GM19240 (cell line): ENCODE data around the gene ABR.
"Not testable (repeated sequence)": the region's sequence is repeated elsewhere in the genome, so short reads cannot be mapped to it uniquely, and the experiment has no call there.

Experiments
- DNase-seq: peaks from one replicate; pipeline ENCODE4 v3.0.0; 2011; ENCODE audit warnings: low spot score; ENCODE audit not compliant: insufficient read length

The ABR gene

GRCh38 chr17:995324-995723 is 184.5 kb downstream of the ABR start:
- not testable (repeated sequence) for DNase-seq

GRCh38 chr17:992933-993332 is 186.8 kb downstream of the ABR start:
- DNase-seq = no peak

GRCh38 chr17:988561-988960 is 191.2 kb downstream of the ABR start:
- DNase-seq = no peak

GRCh38 chr17:987931-988330 is 191.8 kb downstream of the ABR start:
- no peak for DNase-seq

- DNase-seq = no peak
Observed at GRCh38 chr17:986322-986929, 193.4 kb downstream of the ABR start.

GRCh38 chr17:983921-984320 is 195.9 kb downstream of the ABR start:
- DNase-seq = no peak

- DNase-seq = no peak
Observed at GRCh38 chr17:981292-981658, 198.5 kb downstream of the ABR start.

GRCh38 chr17:980406-981291 is 199.1 kb downstream of the ABR start:
- DNase-seq = peak; percentile 66

GRCh38 chr17:979539-980405 is 200.0 kb downstream of the ABR start, which contains the start of gene NXN:
NXN (minus strand) TSS chr17:979776.
- peak; percentile 91 for DNase-seq

- DNase-seq = no peak
Observed at GRCh38 chr17:979212-979538, 200.6 kb downstream of the ABR start.

- no peak for DNase-seq
Observed at GRCh38 chr17:978103-979093, 201.4 kb downstream of the ABR start.

- no peak for DNase-seq
Observed at GRCh38 chr17:977166-977565, 202.6 kb downstream of the ABR start.

GRCh38 chr17:976312-976711 is 203.5 kb downstream of the ABR start:
- DNase-seq = no peak

- DNase-seq = no peak
Observed at GRCh38 chr17:975371-975915, 204.3 kb downstream of the ABR start.

- not testable (repeated sequence) for DNase-seq
Observed at GRCh38 chr17:974778-975177, 205.0 kb downstream of the ABR start.

GRCh38 chr17:973053-973452 is 206.7 kb downstream of the ABR start:
- no peak for DNase-seq

- DNase-seq = not testable (repeated sequence)
Observed at GRCh38 chr17:971861-972260, 207.9 kb downstream of the ABR start.

- no peak for DNase-seq
Observed at GRCh38 chr17:970364-970763, 209.4 kb downstream of the ABR start.

GRCh38 chr17:969811-970355 is 209.9 kb downstream of the ABR start:
- no peak for DNase-seq
